IgD-negative memory B cell (primary cell): ENCODE data around the gene SLC30A9. TPM values are rescaled to one million over a fixed set of nuclear protein-coding genes. Genes with fewer than 3 reads are reported as not detected.

ENCODE experiments used
- H3K27ac Mint-ChIP-seq, 3 donors: one replicate each; pipeline ENCODE4 v1.8.0; 2020 to 2022; ENCODE audit warnings: mild to moderate bottlenecking in 3 of 3, mixed read lengths in 3 of 3, moderate library complexity in 1 of 3
- H3K27me3 Mint-ChIP-seq: one replicate; pipeline ENCODE4 v1.8.0; 2021; ENCODE audit warnings: mixed read lengths
- H3K36me3 Mint-ChIP-seq: one replicate; pipeline ENCODE4 v1.8.0; 2020; ENCODE audit warnings: mild to moderate bottlenecking, mixed read lengths
- H3K4me1 Mint-ChIP-seq, 3 donors: one replicate each; pipeline ENCODE4 v1.8.0; 2020 to 2022; ENCODE audit warnings: mixed read lengths in 3 of 3, mild to moderate bottlenecking in 1 of 3
- H3K4me3 Mint-ChIP-seq, 4 donors: one replicate each; pipeline ENCODE4 v1.8.0; 2020 to 2022; ENCODE audit warnings: mild to moderate bottlenecking in 4 of 4, mixed read lengths in 4 of 4, moderate library complexity in 3 of 4
- H3K9me3 Mint-ChIP-seq, 3 donors: one replicate each; pipeline ENCODE4 v1.8.0; 2020 to 2021; ENCODE audit warnings: mixed read lengths in 3 of 3, mild to moderate bottlenecking in 1 of 3
- polyA plus RNA-seq: library from polyadenylated mRNA; unstranded; fragments of 300-500 nt; fragmentation: Illumina TruSeq; gene quantifications from one replicate; pipeline ENCODE4 v1.2.3, GENCODE V29; 2021

SLC30A9 gene
- 36.4 TPM for polyA plus RNA-seq

DNA sequence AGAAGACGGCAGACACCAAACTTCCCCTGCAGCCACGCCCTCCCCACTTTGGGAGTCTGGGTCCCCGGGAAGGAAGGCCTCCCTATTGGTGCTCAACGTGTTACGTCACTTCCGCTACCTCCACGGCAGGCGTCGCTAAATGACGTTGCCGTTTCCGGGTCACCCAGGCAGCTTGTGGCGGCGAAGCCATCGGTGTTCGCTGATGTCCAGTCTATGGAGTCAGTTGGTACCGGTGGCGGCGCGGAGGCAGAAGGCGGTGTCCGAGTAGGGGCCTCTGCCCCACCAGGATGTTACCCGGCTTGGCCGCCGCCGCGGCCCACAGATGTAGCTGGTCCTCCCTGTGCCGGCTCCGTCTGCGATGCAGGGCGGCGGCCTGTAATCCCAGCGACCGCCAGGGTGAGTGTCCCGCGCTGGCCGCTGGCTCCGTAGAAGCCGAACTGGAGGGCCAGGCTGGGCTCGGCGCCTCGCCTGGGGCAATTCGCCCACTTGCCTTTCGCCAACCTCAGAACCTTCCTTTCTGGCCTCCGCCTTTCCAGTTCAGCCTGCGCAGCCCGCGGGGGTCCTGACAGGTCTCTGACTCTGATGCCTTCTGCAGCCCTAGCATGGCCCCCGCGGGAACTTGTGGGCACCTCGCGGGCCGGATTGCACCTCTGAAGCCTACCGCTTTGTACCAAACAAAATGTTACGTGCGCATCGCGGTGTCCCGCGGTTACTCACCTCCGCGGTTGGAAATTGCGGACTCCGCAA lies at the start of gene SLC30A9:
Gene SLC30A9, plus strand, starts transcription at position 166 of the 747 bp plus-strand sequence. Its CDS starts 122 bp downstream, at position 288.
- Mint-ChIP-seq H3K4me1 (peaks cover 3 to 24% (median 20%) of the 10 kb centered on the region in 3 donors), H3K4me3 (peak within 1 kb of the TSS; percentile 95 to 98 (median 96)), H3K27me3 (no peaks in the 10 kb centered on the region), H3K9me3 (no peaks in the 10 kb centered on the region), H3K27ac (peak within 1 kb of the TSS; percentile 94 to 99 (median 98)), H3K36me3 (no peaks in the 10 kb centered on the region)

DNA sequence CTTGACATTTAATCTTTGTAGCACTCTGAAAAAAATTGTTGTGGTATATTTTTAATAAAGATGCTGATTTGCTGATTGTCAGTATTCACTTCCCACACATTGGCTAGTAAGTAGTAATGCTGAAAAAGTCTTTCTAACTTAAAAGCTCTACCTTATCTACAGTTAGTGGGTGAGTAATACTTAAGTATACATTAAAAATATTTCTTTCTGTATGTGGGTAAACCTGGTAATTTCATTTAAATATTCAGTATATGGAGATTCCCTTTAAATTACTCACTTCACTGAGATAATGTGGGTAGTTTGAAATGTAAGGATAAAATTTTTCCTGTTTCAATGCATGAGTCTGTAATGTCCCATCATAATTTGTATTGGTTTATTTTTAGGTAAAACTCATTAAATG lies 49.5 kb upstream of the SLC30A9 start:
- Mint-ChIP-seq H3K27me3 (no peaks in the 10 kb centered on the region), H3K9me3 (no peaks in the 10 kb centered on the region), H3K27ac (no peak overlapping the region), H3K36me3 (peaks cover 1% of the 10 kb centered on the region), H3K4me3 (no peak overlapping the region), H3K4me1 (peaks cover 12 to 27% (median 15%) of the 10 kb centered on the region in 3 donors)

DNA sequence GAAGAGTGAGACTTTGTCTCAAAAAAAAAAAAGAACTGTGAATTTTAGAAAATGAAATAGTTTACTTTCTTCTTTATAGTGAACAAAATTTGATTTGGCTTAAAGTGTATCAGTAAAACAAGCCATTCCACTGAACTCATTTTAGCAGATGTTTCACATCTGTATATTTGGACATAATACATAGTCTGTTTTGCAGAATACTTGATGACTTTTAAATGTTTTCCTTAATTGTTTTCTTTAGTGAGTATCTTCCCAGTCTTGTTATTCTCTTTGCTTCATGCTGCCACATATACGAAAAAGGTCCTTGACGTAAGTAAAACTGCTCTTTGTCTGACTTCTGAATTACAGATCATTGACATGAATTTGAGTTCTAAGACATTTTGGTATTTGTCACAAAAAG lies 46.8 kb upstream of the SLC30A9 start:
- Mint-ChIP-seq H3K36me3 (peaks cover 2% of the 10 kb centered on the region), H3K4me1 (peaks cover 0 to 10% (median 8%) of the 10 kb centered on the region in 3 donors), H3K9me3 (no peaks in the 10 kb centered on the region), H3K27ac (no peak overlapping the region), H3K4me3 (no peak overlapping the region), H3K27me3 (no peaks in the 10 kb centered on the region)

DNA sequence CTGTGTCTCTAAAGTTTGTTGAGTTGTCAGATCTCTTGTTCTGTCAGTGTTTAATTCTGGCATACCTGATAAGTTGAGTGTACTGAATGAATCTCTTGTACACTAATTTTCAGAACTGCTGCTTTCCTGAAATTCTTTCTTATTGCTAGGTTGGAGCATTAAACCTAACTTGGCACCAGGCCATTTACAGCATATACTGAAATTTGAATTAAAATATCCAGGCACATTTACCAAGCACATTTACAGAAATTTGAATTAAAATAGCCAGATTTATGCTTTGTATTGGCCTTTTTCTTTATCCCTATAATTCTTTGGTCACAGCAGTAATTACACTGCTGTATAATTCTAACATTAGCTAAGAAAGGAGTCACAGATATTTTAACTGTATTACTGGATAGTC lies 46.2 kb upstream of the SLC30A9 start:
- no peak overlapping the region for H3K4me3 Mint-ChIP-seq

DNA sequence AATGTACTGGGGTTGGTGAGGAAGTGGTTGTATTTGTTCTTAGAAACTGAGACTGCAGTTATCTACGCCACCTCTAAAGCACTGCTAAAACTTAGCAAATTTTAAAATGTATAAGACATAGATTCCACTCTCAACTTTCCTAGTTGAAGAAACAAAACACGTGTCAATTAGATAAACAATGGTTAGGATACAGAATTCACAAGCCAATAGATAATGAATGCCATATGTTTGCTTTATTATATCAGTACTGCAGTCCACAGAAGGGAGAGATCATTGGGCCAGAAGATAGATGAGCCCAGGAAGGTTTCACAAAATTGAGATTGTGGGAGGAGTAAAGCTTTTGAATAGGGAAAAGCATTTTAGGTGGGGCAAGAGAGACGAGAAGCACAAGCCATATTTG lies 40.8 kb upstream of the SLC30A9 start:
- Mint-ChIP-seq H3K4me1 (peaks cover 0 to 3% (median 0%) of the 10 kb centered on the region in 3 donors), H3K4me3 (no peak overlapping the region), H3K9me3 (no peaks in the 10 kb centered on the region), H3K27ac (no peak overlapping the region), H3K27me3 (no peaks in the 10 kb centered on the region), H3K36me3 (peaks cover 2% of the 10 kb centered on the region)

More for the DNA sequence above, 46.2 kb upstream of the SLC30A9 start:
- Mint-ChIP-seq H3K4me1 (peaks cover 0 to 8% (median 7%) of the 10 kb centered on the region in 3 donors), H3K36me3 (peaks cover 4% of the 10 kb centered on the region), H3K9me3 (no peaks in the 10 kb centered on the region), H3K27ac (no peak overlapping the region), H3K27me3 (no peaks in the 10 kb centered on the region)

DNA sequence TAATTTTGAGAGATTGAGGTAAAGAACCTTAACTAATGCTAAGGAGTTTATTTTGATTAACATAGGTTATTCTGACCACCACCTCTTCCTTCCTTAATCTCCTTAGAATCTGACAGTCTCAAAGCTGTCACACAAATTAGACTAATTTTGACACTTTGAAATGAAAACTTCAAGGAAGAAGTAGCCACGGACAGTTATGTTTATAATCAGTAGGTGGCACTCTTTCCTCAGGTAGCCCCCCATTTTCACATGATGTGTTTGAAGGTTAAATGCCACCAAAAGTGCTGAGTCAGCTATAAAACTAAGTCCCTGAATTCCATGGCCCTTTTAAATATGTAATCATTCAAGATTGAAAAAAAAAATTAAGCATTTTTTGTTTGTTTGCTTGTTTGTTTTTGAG lies 32.7 kb upstream of the SLC30A9 start:
- Mint-ChIP-seq H3K4me1 (no peaks in the 10 kb centered on the region), H3K4me3 (no peak overlapping the region), H3K27ac (no peak overlapping the region), H3K9me3 (no peaks in the 10 kb centered on the region), H3K36me3 (no peaks in the 10 kb centered on the region), H3K27me3 (no peaks in the 10 kb centered on the region)

DNA sequence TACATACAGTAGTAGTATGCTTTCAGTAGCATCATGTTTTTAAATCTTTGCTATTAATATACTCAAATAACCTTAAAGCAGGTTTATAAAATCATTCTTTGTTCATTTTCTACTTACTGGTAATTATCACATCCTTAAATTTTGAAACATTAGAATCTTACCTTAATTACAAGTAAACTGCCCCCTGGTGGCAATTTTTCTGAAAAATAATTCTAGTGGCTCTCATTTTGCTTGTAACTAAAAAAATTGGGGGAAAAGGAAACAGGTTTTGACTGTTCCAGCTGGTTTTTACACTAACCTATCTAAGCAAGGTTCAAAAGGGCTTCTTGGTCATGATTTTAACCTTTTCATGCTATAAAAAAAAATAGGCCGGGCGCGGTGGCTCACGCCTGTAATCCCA lies 27.2 kb upstream of the SLC30A9 start:
- H3K9me3 Mint-ChIP-seq = peaks cover under 1 to 3% (median 1%) of the 10 kb centered on the region in 3 donors
- no peaks in the 10 kb centered on the region for H3K27me3 Mint-ChIP-seq
- no peaks in the 10 kb centered on the region for H3K4me1 Mint-ChIP-seq
- no peak overlapping the region for H3K27ac Mint-ChIP-seq
- H3K36me3 Mint-ChIP-seq = no peaks in the 10 kb centered on the region
- H3K4me3 Mint-ChIP-seq = no peak overlapping the region

DNA sequence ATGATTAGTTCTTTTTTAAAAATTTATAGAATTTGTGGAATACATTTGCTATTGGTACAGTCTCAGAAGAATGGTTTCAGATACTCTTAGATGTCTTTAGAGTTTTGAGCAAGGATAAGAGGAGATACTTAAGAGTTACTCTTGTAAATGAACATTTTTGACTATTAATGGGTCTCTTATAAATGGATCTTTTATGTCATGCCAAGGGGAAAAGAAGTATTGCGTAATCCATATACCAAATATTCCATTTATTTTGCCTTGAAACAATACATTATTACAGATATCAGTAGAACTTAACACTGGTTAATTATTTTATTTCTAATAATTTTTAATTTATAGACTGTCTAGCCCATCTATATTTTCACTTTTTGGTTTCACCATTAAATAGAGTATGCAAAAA lies 25.9 kb upstream of the SLC30A9 start:
- Mint-ChIP-seq H3K4me1 (peaks cover 0 to 1% (median 0%) of the 10 kb centered on the region in 3 donors), H3K36me3 (no peaks in the 10 kb centered on the region), H3K4me3 (no peak overlapping the region), H3K27ac (no peak overlapping the region), H3K9me3 (peaks cover 1 to 13% (median 4%) of the 10 kb centered on the region in 3 donors), H3K27me3 (no peaks in the 10 kb centered on the region)

DNA sequence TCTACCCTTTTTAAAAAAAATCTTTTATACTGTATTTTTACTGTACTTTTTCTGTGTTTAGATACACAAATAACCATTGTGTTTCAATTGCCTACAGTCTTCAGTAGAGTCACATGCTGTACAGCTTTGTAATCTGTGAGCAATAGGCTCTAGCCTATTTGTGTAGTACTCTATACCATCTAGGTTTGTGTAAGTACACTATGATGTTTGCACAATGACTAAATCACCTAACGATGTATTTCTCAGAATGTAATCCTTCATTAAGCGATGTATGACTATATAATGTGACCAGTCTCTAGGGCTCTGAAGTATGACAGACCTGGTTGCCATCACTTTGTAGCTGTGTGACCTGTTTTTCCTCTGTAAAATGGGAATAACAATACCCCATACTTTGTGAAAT lies 22.9 kb upstream of the SLC30A9 start:
- H3K27me3 Mint-ChIP-seq = no peaks in the 10 kb centered on the region
- peaks cover 0 to 2% (median 0%) of the 10 kb centered on the region in 3 donors for H3K4me1 Mint-ChIP-seq
- no peak overlapping the region for H3K4me3 Mint-ChIP-seq
- peaks cover 1 to 19% (median 4%) of the 10 kb centered on the region in 3 donors for H3K9me3 Mint-ChIP-seq
- no peaks in the 10 kb centered on the region for H3K36me3 Mint-ChIP-seq
- H3K27ac Mint-ChIP-seq = no peak overlapping the region

DNA sequence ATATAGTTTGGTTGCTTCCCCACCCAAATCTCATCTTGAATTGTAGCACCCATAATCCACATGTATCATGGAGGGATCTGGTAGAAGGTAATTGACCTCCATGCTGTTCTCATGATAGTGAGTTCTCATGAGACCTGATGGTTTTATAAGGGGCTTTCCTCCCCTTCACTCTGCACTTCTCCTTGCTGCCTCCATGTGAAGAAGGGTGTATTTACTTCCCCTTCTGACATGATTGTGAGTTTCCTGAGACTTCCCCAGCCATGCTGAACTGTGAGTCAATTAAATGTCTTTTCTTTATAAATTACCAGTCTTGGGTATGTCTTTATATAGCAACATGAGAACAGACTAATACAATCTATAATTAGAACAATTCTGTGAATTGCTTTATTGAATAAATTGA lies 20.7 kb upstream of the SLC30A9 start:
- Mint-ChIP-seq H3K27me3 (no peaks in the 10 kb centered on the region), H3K27ac (no peak overlapping the region)

DNA sequence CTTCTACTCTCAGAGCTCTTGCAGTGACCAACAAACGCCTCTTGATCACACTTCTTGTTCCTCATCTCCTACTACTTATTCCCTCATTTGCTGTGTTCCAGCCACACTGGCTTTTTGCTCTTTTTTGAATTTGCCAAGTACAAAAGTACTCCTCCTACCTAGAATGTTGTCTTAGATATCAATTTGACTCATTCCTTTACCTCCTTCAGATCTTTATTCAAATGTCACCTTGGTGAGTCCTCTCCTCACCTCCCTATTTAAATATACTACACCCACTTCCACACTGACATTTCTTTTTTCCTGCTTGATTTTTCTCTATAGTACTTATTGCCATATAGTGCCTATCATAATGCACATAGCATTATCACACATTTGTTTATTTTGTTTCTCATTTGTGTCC lies 15.0 kb upstream of the SLC30A9 start:
- Mint-ChIP-seq H3K27me3 (no peaks in the 10 kb centered on the region), H3K4me3 (no peak overlapping the region), H3K27ac (no peak overlapping the region), H3K36me3 (no peaks in the 10 kb centered on the region), H3K4me1 (no peaks in the 10 kb centered on the region), H3K9me3 (peaks cover 0 to under 1% (median 0%) of the 10 kb centered on the region in 3 donors)

More for the DNA sequence above, 20.7 kb upstream of the SLC30A9 start:
- Mint-ChIP-seq H3K4me3 (no peak overlapping the region), H3K36me3 (no peaks in the 10 kb centered on the region), H3K9me3 (peaks cover 1 to 19% (median 4%) of the 10 kb centered on the region in 3 donors), H3K4me1 (peaks cover 0 to 2% (median 0%) of the 10 kb centered on the region in 3 donors)

DNA sequence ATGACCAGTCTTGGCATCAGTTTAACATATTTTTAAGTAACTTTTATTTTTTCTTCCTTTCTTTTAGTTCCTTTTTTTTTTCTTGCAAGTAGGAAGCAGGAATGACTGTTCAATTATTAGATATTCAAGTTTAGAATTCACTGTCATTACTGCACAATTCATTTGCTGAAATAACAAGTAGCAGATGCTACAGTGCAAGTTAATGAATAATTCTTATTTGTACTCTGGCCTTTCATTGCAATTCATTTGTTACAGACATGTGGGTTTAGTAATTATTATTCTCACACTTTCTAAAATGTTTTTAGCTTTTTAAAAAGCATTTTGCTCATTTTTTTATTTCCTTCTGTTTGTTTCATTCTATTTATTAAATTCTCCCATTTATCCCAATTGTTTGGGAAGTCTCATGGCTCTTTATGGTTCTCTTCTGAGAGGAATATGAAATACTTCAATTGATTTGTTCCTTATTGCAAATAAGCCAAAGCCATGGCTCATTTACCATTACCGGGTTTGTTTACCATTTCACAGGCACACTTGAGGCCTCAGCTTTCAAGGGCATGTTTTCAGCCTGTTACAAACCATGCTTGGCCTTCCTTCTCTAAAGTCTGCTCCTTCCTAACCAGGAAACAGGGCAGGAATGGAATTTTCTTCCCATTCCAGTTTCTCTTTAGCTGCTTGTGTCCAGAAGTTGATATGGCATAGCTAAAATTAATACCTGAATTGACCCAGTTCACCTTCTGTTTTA lies 13.4 kb upstream of the SLC30A9 start:
- Mint-ChIP-seq H3K4me3 (no peak overlapping the region), H3K4me1 (no peaks in the 10 kb centered on the region), H3K27me3 (no peaks in the 10 kb centered on the region), H3K9me3 (peaks cover 0 to 2% (median 0%) of the 10 kb centered on the region in 3 donors), H3K36me3 (no peaks in the 10 kb centered on the region), H3K27ac (no peak overlapping the region)

DNA sequence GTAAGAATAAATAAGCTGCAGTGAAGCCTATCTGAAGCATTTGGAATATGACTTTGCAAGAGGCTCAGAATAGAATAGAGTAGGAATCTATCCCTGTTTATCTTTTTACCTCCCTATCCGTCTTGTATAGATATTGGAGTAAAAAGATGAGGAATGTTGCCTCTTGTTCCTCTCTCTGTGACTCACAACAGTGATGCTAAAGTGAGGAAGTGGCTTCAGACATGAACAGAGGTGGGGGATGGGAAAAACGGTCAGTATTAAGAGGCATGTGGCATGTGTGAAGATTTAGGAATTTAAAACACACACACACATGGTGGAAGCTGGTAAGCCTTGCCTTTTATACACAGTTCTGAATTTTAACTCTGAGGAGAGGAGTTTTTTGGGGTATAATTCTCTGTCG lies 12.6 kb upstream of the SLC30A9 start:
- H3K9me3 Mint-ChIP-seq = peaks cover 0 to 2% (median 0%) of the 10 kb centered on the region in 3 donors
- H3K36me3 Mint-ChIP-seq = no peaks in the 10 kb centered on the region
- H3K27me3 Mint-ChIP-seq = no peaks in the 10 kb centered on the region
- no peak overlapping the region for H3K27ac Mint-ChIP-seq
- H3K4me1 Mint-ChIP-seq = no peaks in the 10 kb centered on the region
- H3K4me3 Mint-ChIP-seq = no peak overlapping the region

DNA sequence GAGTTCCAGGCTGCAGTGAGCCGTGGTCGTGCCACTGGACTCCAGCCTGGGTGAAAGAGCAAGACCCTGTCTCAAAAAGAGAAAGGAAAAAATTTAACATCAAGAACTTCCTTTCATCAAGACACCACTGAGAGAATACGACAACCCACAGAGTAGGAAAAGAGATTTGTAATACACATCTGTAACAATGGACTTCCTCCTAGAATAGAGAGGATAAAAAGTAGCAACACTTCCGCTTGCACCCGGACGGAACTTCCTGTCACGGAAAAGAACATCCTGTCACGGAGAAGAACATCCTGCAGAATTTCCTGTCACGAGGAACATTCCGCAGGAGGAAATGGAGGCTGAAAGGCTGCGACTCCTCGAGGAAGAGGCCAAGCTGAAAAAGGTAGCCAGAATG lies 8.9 kb upstream of the SLC30A9 start, which contains the start of gene DCAF4L1:
Gene DCAF4L1, plus strand, starts transcription at position 301 of the 400 bp plus-strand sequence. Its CDS starts 37 bp downstream, at position 338.
- Mint-ChIP-seq H3K36me3 (no peaks in the 10 kb centered on the region), H3K9me3 (peaks cover 0 to 2% (median 0%) of the 10 kb centered on the region in 3 donors), H3K27ac (no peak within 1 kb of the TSS), H3K4me1 (peaks cover 0 to 1% (median 0%) of the 10 kb centered on the region in 3 donors), H3K27me3 (no peaks in the 10 kb centered on the region), H3K4me3 (no peak within 1 kb of the TSS)

DNA sequence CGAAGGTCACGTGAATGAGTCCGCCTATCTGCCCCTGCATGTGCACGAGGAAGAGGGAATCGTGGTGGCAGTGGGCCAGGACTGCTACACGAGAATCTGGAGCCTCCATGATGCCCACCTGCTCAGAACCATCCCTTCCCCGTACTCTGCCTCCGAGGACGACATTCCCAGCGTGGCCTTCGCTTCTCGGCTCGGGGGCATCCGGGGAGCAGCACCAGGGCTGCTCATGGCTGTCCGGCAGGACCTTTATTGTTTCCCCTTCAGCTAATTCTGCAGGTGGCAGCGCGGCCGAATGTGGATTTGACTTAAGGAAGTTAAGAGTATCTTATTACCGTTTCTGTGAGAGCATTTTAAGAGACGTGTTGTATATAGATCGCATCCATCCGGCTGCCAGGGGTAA lies 7.6 kb upstream of the SLC30A9 start:
- Mint-ChIP-seq H3K4me3 (no peak overlapping the region), H3K9me3 (peaks cover 0 to 2% (median 0%) of the 10 kb centered on the region in 3 donors), H3K4me1 (peaks cover 0 to 1% (median 0%) of the 10 kb centered on the region in 3 donors), H3K36me3 (no peaks in the 10 kb centered on the region), H3K27ac (no peak overlapping the region), H3K27me3 (no peaks in the 10 kb centered on the region)
